Measurements from ENCODE around the gene TMEM183A.

- no peak for TF ChIP-seq CTCF (IDR thresholded peaks at IDR 0.05 in 4 of 5, conservative IDR thresholded peaks at IDR 0.05 in 1 of 5)
- TF ChIP-seq POLR2A (IDR thresholded peaks at IDR 0.05), result no peak
Measured at GRCh38 chr1:203009185-203009584, 2.0 kb downstream of the TMEM183A start.
